ENCODE measurements around the gene B4GALT2.

B4GALT2 gene, protein sequence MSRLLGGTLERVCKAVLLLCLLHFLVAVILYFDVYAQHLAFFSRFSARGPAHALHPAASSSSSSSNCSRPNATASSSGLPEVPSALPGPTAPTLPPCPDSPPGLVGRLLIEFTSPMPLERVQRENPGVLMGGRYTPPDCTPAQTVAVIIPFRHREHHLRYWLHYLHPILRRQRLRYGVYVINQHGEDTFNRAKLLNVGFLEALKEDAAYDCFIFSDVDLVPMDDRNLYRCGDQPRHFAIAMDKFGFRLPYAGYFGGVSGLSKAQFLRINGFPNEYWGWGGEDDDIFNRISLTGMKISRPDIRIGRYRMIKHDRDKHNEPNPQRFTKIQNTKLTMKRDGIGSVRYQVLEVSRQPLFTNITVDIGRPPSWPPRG

DNA sequence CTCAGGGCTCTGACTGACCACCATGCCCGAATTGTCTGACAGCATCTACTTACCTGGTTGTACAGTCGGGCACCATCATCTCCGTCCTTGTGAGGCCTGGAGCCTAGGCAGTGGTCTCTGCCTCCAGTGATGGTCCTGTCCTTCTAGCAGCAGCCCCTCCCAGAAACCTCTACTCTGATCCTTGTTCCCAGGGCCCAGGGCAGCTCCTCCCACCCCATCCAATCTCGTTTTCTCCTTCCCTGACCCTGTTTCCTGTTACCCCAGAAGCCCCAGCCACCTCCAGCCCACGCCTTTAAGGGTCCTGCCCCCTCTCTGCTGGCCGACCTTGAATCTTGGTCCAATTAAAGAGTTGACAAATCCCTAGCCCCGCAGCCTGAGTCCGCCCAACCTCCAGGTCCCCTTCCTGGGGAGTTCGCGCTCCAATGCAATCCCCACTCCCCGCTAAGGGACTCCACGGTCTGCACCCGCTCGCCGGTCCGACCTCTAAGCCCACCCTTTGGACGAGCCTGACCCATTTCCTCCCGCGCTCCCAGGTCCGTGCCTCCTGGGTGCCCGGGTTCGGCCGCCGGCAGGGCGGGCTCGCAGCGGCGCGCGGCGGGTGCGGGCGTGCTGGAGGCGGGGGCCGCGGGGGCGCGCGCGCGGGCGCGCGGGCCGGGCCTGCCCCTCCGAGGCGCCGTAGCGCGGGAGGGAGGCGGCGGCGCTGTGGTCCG, at the start of gene B4GALT2:
Gene B4GALT2, plus strand, starts transcription at position 660 of the 710 bp plus-strand sequence. CDS start 1,951 bp downstream, outside the sequence.
- no peak for DNase-seq (ENCODE audit: low spot score)

DNA sequence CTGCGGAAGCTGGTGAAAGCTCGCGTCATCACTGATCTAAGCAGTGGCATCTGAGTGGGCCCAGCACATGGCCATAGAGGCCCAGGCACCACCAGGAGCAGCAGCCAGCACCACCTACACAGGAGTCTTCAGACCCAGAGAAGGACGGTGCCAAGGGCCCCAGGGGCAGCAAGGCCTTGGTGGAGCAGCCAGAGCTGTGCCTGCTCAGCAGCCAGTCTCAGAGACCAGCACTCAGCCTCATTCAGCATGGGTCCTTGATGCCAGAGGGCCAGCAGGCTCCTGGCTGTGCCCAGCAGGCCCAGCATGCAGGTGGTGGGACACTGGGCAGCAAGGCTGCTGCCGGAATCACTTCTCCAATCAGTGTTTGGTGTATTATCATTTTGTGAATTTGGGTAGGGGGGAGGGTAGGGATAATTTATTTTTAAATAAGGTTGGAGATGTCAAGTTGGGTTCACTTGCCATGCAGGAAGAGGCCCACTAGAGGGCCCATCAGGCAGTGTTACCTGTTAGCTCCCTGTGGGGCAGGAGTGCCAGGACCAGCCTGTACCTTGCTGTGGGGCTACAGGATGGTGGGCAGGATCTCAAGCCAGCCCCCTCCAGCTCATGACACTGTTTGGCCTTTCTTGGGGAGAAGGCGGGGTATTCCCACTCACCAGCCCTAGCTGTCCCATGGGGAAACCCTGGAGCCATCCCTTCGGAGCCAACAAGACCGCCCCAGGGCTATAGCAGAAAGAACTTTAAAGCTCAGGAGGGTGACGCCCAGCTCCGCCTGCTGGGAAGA, 48.7 kb upstream of the B4GALT2 start:
- no peak for DNase-seq (ENCODE audit: low spot score)

DNA sequence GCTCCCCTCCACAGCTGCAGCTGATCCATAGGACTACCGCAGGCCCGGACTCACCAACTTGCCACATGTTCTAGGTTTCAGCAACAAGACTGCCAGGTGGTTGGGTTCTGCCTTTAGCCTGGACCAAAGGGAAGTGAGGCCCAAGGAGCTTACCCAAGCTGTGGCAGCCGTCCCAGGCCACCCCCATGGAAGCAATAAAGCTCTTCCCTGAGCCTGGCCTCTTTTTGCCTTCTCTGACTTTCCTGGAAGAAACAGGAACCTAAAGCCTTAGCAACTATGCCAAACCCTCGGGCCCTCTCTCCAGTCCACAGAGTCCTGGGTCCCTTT, 48.1 kb upstream of the B4GALT2 start:
- no peak for DNase-seq (ENCODE audit: low spot score)

DNA sequence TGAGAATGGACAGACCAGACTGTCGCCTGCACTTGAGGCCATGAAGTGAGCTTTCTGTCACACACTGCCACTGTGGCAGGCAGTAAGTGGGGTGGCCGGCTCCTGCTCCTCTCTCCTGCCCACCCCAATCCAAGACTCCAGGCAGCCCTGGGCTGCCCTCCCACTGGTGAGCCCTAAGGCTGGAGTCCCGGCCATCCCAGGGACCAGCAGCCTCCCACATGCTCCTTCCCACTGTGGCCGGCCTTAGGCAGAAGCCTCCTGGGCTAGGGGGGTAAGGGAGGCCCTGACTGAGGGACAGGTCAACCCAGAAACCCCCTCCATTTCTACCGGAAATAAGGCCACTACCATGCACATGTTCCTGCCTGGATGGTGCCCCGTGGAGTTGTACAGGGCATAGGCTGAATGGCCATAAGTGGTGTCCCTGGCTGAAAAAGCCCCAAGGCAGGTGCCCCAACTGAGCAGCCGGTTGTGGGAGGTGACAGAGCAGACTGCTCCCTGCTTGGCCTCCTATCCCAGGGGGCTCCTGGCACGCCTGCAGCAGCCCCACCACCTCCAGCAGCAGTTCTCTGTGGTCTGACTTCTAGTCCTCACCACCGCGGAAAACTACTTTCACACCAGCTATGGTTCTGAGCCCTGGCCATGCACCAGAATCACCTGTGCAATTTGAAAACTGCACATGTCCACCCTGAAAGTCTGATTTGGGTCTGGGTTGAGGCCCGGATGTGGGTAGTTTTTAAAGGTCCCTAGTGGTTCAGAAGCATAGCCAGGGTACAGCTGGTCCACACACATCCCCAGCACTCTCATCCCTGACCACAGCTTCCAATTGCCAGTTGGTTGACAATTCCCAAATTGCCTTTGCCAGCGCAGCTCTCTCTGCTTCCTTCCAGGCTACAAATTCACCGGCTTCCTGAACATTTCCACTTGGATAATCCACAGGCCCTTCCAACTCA, 47.0 kb upstream of the B4GALT2 start:
- no peak for DNase-seq (ENCODE audit: low spot score)

DNA sequence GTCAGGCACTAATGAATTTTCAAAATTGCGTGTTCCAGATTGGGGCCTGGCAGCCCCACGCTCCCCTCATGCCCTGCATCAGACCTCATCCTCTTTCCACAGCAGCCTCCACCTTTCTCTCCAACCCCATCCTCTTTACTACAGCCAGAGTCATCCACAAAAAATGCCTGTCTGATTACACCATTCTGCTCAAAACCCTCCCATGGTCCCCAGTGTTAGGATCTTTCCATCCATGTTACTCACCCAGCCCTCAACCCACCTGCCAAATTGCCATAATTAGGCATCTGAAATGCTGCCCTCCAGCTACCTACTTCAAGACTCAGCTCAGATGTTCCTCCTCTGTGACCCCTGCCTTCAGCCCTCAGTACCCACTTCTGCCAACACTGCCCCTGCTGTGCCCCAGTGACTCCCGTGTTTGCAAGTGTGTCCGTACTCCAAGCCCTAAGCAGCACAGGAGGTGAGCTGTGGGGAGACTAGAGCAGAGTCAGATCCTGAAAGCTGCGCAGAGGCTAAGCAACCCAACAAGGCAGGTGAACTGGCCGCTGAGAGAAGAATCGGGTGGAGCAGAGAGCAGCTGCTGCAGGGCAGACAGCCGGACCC, 46.1 kb upstream of the B4GALT2 start:
- DNase-seq (ENCODE audit: low spot score), result no peak

DNA sequence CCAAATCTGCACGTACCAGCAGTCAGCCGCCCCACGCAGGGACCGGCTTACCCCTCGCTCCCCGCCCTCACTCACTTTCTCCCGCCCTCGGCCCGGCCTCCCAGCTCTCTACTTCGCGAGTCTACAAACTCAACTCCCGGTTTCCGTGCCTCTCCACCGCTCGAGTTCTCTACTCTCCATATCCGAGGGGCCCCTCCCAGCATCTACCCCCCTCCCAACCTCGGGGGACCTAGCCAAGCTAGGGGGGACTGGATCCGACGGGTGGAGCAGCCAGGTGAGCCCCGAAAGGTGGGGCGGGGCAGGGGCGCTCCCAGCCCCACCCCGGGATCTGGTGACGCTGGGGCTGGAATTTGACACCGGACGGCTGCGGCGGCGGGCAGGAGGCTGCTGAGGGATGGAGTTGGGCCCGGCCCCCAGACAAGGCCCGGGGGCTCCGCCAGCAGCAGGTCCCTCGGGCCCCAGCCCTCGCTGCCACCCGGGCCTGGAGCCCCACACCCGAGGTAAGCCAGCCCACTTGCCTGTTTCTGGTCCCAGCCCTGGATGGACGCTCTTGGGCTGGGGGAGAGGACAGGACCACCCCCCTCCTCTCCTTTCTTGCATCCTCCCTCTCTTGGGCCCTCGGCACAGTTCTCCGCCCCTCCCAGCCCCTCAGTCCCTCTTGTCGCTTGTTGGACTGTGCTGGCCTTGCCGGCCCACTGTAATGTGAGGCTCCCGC, 45.5 kb upstream of the B4GALT2 start, which contains the start of gene ARTN:
Gene ARTN, plus strand, starts transcription at position 416 of the 715 bp plus-strand sequence. CDS start 1,856 bp downstream, outside the sequence.
- DNase-seq (ENCODE audit: low spot score), result no peak

DNA sequence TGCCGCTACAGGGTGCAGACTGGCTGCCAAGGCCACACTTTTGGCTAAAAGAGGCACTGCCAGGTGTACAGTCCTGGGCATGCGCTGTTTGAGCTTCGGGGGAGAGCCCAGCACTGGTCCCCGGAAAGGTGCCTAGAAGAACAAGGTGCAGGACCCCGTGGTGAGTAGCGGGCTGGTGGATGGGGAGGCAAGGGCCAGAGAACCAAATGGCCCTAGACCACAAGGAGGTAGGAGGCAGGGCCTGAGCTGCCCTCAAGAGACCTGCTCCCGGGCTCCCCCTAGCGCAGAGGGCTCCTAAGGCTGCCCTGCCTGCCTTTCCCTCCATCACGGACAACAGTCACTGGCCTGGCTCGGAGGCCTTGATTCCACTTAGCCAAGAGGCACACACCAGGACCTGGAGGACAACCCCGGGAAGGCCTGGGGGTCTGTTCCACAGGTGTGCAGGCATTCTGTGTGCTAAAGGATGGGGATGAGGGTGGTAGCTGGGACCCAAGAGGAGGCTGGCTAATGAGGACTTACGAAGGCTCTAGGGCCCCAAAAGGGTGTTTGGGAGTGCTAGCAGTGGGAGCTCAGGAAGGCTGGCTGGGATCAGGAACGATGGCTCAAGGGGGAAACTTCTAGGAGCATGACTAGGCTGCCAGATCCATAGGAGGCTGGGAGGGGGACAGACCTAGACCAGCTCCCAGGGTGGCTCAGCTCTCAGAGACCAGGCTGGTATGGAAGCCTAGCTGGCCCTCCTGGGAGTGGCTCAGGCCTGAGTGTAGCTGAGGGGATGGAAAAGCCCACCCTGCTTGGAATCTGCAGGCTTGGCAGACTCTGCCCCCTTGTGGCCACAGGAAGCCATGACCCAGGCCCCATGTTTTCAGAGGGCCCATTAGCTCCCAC, 44.7 kb upstream of the B4GALT2 start:
- DNase-seq (ENCODE audit: low spot score), result peak; percentile 45

DNA sequence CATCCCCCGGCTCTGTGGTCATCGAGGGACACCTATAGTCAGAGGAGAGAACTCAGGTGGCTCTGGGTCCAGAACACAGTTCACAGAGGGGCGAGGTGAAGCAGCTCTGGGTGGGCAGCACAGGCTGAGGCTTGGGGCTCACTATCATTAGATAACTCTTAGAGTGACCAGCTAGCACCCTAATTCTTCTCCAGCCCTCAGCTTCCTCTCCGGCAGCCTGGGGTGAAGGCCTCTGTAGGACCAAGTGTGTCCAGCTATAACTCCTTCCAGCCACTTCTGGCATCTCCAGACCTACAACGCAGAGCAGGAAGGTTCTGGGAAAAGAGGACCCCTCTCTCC, 44.1 kb upstream of the B4GALT2 start:
- no peak for DNase-seq (ENCODE audit: low spot score)

DNA sequence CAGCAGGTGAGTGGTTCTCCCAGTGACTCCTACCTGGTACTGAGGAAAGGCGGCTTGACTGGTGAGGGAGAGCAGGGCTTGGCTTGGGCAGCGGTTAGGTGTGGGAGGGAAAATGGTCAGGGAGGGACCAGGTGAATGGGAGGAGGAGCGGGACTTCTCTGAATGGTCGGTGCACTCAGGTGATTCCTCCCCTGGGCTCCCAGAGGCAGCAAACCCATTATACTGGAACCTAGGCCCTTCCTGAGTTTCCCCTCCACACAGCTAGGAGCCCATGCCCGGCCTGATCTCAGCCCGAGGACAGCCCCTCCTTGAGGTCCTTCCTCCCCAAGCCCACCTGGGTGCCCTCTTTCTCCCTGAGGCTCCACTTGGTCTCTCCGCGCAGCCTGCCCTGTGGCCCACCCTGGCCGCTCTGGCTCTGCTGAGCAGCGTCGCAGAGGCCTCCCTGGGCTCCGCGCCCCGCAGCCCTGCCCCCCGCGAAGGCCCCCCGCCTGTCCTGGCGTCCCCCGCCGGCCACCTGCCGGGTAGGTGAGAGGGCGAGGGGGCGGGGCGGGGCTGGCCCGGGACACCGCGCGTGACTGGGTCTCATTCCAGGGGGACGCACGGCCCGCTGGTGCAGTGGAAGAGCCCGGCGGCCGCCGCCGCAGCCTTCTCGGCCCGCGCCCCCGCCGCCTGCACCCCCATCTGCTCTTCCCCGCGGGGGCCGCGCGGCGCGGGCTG, 43.1 kb upstream of the B4GALT2 start:
- DNase-seq (ENCODE audit: low spot score), result no peak

DNA sequence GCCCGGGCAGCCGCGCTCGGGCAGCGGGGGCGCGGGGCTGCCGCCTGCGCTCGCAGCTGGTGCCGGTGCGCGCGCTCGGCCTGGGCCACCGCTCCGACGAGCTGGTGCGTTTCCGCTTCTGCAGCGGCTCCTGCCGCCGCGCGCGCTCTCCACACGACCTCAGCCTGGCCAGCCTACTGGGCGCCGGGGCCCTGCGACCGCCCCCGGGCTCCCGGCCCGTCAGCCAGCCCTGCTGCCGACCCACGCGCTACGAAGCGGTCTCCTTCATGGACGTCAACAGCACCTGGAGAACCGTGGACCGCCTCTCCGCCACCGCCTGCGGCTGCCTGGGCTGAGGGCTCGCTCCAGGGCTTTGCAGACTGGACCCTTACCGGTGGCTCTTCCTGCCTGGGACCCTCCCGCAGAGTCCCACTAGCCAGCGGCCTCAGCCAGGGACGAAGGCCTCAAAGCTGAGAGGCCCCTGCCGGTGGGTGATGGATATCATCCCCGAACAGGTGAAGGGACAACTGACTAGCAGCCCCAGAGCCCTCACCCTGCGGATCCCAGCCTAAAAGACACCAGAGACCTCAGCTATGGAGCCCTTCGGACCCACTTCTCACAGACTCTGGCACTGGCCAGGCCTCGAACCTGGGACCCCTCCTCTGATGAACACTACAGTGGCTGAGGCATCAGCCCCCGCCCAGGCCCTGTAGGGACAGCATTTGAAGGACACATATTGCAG, 42.4 kb upstream of the B4GALT2 start:
- DNase-seq (ENCODE audit: low spot score), result no peak

DNA sequence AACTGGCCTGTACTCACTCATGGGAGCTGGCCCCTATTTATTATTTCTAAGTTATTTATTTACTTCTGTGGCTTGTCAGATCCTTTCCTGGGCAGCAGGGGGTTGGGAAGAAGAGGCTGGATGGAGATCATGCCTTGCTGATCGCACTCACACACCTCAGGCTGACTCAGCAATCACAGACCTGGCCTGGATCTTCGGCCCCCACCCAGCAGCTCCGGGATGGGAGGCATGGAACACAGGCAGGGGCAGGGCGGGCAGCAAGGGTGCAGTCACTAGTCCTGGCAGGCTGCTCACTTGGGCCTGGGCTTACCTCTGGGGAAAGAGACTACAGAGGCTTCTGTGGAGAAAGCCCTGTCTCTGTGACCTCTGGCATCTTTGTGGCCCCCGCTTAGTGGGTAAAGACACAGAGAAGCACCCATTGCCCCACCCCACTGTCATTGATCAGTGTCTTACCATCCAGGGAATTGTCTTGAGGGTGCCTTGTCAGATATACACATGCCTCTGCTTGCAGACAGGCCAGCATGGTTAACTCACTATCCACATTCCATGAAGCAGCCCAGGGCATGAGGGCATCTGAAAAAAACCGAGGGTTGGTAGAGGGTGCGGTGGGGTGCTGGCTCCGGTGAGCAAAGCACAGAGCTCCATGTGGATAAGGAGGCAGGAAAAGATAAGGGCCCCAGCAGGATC, 41.7 kb upstream of the B4GALT2 start:
- no peak for DNase-seq (ENCODE audit: low spot score)

DNA sequence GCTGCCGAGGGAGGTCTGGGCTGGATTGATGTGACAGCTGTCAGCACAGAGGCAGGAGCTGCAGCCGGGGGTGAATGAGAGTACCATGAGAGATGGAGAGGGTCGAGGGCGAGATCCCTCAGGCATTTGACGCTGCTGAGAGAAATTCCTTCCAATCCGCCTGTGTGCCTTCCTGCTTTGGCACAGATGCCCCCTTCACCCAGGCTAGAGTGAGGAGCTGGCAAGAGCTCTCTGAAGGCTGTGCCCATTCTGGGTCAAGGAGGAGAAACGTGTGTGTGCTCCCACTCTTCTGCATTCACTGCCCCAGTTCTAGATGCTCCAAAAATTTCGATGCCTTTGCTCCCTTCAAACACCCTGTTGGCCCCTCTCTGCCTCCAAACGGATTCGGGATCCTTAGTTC, 40.6 kb upstream of the B4GALT2 start:
- DNase-seq (ENCODE audit: low spot score), result no peak

DNA sequence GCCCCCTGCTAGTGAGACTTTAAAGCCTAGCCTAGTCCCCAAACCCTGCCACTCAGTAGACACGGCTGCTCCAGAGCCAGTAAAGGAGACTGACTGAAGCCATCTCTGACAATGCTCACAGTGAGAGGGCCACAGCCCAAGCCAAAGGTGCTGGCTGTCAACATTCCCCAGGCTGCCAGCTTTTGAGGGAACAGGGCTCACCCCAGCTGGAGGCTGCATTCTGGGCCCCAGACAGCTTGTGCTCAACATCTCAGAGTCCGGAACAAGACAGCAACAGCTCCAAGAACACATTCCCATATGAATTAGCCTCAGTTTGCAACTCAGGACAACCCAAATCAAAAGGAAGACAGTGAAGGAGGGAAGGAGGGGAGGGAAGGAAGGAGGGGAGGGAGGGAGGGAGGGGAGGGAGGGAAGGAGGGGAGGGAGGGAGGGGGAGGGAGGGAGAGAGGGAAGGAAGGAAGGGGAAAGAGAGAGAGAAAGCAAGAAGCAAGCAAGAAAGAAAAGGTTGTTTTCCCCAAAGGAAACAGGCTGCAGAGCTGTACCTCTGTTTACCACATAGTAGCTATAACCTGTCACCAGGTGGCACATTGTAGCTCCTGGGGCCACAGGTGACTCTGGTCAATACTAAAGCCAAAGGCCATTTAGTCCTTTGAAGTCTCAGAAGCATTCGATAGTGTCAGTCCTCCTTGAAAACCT, 40.0 kb upstream of the B4GALT2 start:
- DNase-seq (ENCODE audit: low spot score), result no peak

DNA sequence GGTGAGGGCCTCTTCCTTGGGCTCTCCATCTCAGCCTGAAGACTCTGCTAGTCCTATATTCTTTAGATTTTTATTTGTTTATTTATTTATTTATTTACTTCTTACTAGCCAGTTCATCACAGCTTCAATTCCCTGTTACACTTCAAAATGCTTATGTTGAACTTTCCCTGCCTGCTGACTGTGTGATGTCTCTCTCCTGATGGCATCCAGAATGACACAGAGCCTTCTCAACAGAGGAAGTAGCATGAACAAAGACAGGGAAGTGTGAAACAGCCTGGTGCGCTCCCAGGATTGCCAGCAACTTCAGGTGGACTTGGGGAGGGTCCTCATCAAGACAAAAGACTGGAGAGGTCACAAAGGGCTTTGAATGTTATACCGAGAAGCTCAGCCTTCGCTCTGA, 36.6 kb upstream of the B4GALT2 start:
- DNase-seq (ENCODE audit: low spot score), result no peak

DNA sequence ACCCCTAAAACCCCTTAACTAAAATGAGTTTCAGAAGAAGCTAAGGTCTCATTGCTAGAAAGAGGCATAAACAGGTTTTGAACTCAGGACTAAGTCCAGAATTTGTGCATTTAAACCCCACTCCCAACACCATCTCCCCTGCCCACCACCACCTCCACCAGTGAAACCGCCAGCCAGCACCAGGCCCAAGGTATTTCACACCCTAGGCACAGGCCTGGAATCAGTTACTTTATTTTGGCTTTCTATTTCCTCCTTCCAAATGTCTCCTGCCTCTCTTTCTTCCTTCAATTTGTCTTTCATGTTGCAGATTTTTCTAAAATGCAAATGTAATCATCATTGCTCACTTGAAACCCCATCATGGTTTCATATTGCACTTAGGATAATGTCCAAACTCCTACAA, 34.1 kb upstream of the B4GALT2 start:
- no peak for DNase-seq (ENCODE audit: low spot score)

DNA sequence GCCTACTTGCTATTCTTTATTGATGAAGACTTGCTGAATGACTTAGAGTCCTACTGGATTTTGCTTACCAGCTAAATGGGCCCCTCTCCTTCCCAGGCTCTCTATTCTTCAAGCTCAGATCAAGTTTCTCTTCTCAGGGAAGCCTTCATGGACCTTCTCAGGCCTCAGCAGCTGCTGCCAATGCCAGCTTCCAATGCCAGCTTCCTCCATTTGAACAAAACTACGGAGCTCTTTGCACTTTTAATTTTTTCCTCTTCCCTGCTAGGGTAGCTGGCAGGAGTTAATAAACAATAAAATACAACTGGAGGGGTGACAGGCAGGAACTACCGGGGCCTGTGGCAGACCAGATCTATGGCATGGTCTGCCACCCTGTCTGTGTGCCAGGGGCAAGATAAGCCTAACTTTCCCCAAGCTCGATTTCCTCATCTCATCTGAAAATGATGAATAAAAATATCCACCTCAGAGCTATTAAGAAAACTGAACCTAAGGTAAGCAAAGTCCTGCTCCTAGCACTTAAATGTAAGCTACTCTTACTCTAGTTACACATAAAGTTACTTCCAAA, 33.3 kb upstream of the B4GALT2 start:
- DNase-seq (ENCODE audit: low spot score), result no peak

All from COLO829 (cell line).